Trophoblast cell (in vitro differentiated cells and primary cell): ENCODE results near the gene MIEF1.

ENCODE experiments used
- DNase-seq, 2 donors: peaks; one replicate each; pipeline ENCODE4 v3.0.0-alpha.2; 2016
- H2AFZ ChIP-seq: 2 replicates; pipeline ENCODE4 v1.6.1; 2013; ENCODE audit warnings: low read length, moderate library complexity, mild to moderate bottlenecking; ENCODE audit not compliant: insufficient read depth, poor library complexity
- H2AK5ac ChIP-seq: 2 replicates; pipeline ENCODE4 v1.6.1; 2013; ENCODE audit warnings: mild to moderate bottlenecking, low read length
- H2BK120ac ChIP-seq: 2 replicates; pipeline ENCODE4 v1.6.1; 2013; ENCODE audit warnings: low read length, mild to moderate bottlenecking, moderate library complexity; ENCODE audit not compliant: insufficient read depth, poor library complexity
- H2BK12ac ChIP-seq: 2 replicates; pipeline ENCODE4 v1.6.1; 2013; ENCODE audit warnings: mild to moderate bottlenecking, low read length, moderate library complexity
- H2BK5ac ChIP-seq: 2 replicates; pipeline ENCODE4 v1.6.1; 2013; ENCODE audit warnings: low read length, low read depth, moderate library complexity, mild to moderate bottlenecking; ENCODE audit not compliant: poor library complexity
- H3K14ac ChIP-seq: 2 replicates; pipeline ENCODE4 v1.6.1; 2013; ENCODE audit warnings: mild to moderate bottlenecking, low read length
- H3K18ac ChIP-seq: 2 replicates; pipeline ENCODE4 v1.6.1; 2013; ENCODE audit warnings: mild to moderate bottlenecking, low read length
- H3K23ac ChIP-seq: 2 replicates; pipeline ENCODE4 v1.6.1; 2013; ENCODE audit warnings: low read length
- H3K27ac ChIP-seq: 2 replicates; pipeline ENCODE4 v1.5.1; 2013; ENCODE audit warnings: low read depth, mild to moderate bottlenecking, inconsistent platforms, low read length, moderate library complexity
- H3K27me3 ChIP-seq: 2 replicates; pipeline ENCODE4 v1.6.1; 2013; ENCODE audit warnings: inconsistent platforms, mild to moderate bottlenecking, low read length, moderate library complexity; ENCODE audit not compliant: insufficient read depth
- H3K36me3 ChIP-seq, 2 experiments: 1 replicate in 1 of 2; 2 replicates in 1 of 2; pipeline ENCODE4 v1.6.1; 2013; ENCODE audit warnings: low read length in 2 of 2, mild to moderate bottlenecking in 2 of 2, moderate library complexity in 1 of 2; ENCODE audit not compliant: insufficient read depth in 2 of 2, control insufficient read depth in 1 of 2
- H3K4ac ChIP-seq: 2 replicates; pipeline ENCODE4 v1.6.1; 2013; ENCODE audit warnings: low read depth, mild to moderate bottlenecking, low read length, moderate library complexity
- H3K4me1 ChIP-seq, 2 experiments: 1 replicate in 1 of 2; 2 replicates in 1 of 2; pipeline ENCODE4 v1.6.1; 2013; ENCODE audit warnings: low read length in 2 of 2, mild to moderate bottlenecking in 2 of 2, moderate library complexity in 1 of 2; ENCODE audit not compliant: insufficient read depth in 2 of 2, control insufficient read depth in 1 of 2
- H3K4me2 ChIP-seq: 2 replicates; pipeline ENCODE4 v1.6.1; 2013; ENCODE audit warnings: inconsistent platforms, mild to moderate bottlenecking, low read length, moderate library complexity
- H3K4me3 ChIP-seq: 2 replicates; pipeline ENCODE4 v1.5.1; 2013; ENCODE audit warnings: mild to moderate bottlenecking, low read depth, low read length, inconsistent platforms
- H3K79me1 ChIP-seq: one replicate; pipeline ENCODE4 v1.6.1; 2013; ENCODE audit warnings: low read length
- H3K79me2 ChIP-seq: 2 replicates; pipeline ENCODE4 v1.6.1; 2013; ENCODE audit warnings: low read length, mild to moderate bottlenecking; ENCODE audit not compliant: control insufficient read depth, insufficient read depth, poor library complexity
- H3K9ac ChIP-seq: 2 replicates; pipeline ENCODE4 v1.6.1; 2013; ENCODE audit warnings: mild to moderate bottlenecking, low read length
- H3K9me3 ChIP-seq: 2 replicates; pipeline ENCODE4 v1.6.1; 2013; ENCODE audit warnings: low read depth, mild to moderate bottlenecking, control low read depth, inconsistent platforms, low read length; ENCODE audit not compliant: insufficient read depth
- H4K12ac ChIP-seq: 2 replicates; pipeline ENCODE4 v1.6.1; 2013; ENCODE audit warnings: low read depth, mild to moderate bottlenecking, low read length, moderate library complexity
- H4K8ac ChIP-seq: 2 replicates; pipeline ENCODE4 v1.6.1; 2013; ENCODE audit warnings: low read depth, mild to moderate bottlenecking, low read length, moderate library complexity
- H4K91ac ChIP-seq: one replicate; pipeline ENCODE4 v1.6.1; 2013; ENCODE audit warnings: low read depth, mild to moderate bottlenecking, low read length, moderate library complexity
- WGBS: extraction: QIAGEN DNeasy Blood & Tissue Kit; methylation state at CpG from one replicate; pipeline ENCODE4 v1.1.7; 2013; ENCODE audit warnings: missing lambda C conversion rate; ENCODE audit not compliant: insufficient read length, insufficient coverage; ENCODE audit errors: extremely low coverage; 5-methylcytosine and 5-hydroxymethylcytosine counted together

The MIEF1 gene

DNA sequence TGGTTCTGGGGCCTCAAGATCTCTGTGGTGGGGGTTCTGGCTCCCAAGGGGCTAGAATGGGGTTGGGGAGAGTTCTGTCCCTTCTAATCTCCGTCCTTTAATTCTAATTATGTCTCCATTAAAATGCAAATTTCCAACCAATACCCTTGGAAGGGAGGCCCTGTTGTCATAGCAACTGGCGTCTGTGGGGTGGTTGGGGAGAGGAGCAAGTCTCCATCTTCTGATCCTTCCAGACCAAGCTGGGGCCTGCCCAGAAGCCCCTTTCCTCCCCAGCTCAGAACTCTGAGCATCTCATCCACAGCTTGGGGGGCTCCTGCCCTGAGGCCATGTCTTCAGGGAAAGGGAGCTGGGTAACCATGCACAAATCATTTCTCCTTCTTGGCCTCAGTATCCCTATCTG lies 35.9 kb downstream of the MIEF1 start:
- Histone ChIP-seq H3K27ac (no peak overlapping the region), H4K12ac (no peak overlapping the region), H3K4ac (no peak overlapping the region), H3K14ac (no peak overlapping the region), H3K18ac (no peak overlapping the region), H2BK120ac (no peak overlapping the region), H3K23ac (no peak overlapping the region), H3K79me1 (no peaks in the 10 kb centered on the region), H3K9ac (no peak overlapping the region), H4K8ac (no peak overlapping the region), H3K27me3 (no peaks in the 10 kb centered on the region), H3K4me2 (no peak overlapping the region), H3K9me3 (peaks cover 2% of the 10 kb centered on the region), H2BK12ac (no peak overlapping the region), H2BK5ac (no peak overlapping the region), H3K4me3 (no peak overlapping the region), H3K79me2 (no peaks in the 10 kb centered on the region), H4K91ac (no peak overlapping the region), H2AFZ (no peak overlapping the region), H3K4me1 (peaks cover 4 to 7% of the 10 kb centered on the region in 2 experiments), H3K36me3 (no peaks in the 10 kb centered on the region), H2AK5ac (no peak overlapping the region)
- no CpG with 5 or more reads among the region's 2 CpGs for WGBS
- DNase-seq, result no peak

DNA sequence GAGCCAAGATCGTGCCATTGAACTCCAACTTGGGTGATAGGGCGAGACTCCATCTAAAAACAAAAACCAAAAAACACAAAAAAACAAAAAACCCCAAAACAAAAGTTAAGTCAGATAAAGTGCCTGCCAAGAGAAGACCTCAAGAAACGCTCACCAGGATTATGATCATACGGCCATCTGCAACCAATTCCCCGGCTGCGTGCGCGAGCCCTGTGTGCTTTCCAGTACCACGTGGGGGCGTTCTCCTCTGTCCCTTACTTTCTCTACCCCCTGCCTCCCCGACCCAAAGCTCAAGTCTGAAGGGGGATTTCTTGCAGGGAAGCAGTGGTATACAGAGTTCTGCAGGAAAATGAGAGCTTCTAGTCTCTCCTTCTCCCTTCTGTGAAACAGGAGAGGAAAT lies 41.0 kb downstream of the MIEF1 start:
- Histone ChIP-seq H3K18ac (no peak overlapping the region), H3K14ac (no peak overlapping the region), H3K4me3 (no peak overlapping the region), H3K27me3 (no peaks in the 10 kb centered on the region), H3K23ac (no peak overlapping the region), H3K79me1 (no peaks in the 10 kb centered on the region), H2BK5ac (no peak overlapping the region), H3K4ac (no peak overlapping the region), H4K12ac (no peak overlapping the region), H2BK12ac (no peak overlapping the region), H3K4me2 (no peak overlapping the region), H4K91ac (no peak overlapping the region), H3K9me3 (peaks cover 2% of the 10 kb centered on the region), H3K79me2 (no peaks in the 10 kb centered on the region), H3K36me3 (no peaks in the 10 kb centered on the region), H2BK120ac (no peak overlapping the region), H2AFZ (no peak overlapping the region), H3K4me1 (no peaks in the 10 kb centered on the region), H2AK5ac (no peak overlapping the region), H4K8ac (no peak overlapping the region), H3K9ac (no peak overlapping the region), H3K27ac (no peak overlapping the region)
- DNase-seq, result no peak
- WGBS, result no CpG with 5 or more reads among the region's 11 CpGs

DNA sequence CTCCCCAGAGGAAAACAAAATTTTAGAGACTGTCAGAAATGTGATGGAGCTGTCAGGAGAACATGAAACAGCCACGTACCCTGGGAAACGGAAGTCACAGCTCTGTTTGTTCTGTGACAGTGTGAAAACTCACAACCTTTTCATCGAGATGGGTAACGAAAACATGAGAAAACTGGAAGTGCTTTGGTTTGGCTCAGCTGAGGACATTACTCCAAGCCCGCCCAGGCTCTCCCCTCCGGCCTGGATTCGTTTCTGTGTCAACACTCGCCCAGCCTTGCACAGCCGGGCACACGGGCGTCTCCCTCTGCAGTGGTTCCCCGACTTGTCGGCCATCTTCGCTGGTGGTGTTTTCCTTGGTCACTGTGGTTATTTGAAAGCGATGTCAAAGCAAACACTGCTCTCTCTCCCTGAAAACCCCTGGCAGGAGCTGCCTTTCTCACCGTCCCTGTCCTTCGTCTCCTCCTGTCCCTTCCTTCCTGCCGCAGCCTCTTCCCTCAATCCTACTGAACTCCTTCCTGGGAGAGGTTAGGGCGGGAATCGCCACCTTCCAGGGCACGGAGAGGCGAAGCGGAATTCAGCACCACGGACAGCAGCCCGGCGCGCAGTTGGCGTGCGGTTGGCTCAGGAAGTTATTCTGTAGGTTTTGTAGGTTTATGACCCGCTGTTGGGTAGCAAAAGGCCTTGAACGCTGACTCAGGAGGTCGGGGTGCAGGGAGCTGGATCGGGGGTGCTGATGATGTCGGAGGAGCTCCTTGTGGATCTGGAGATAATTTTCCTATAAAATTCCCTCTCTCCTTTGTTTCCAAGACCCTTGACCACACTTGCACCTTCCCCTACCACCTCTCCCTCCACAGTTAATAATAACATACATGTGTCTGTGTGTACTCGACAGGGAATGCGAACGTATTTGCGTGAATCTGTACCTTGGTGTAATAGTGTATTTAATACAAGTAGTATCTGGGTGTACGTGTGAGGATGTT lies 43.6 kb downstream of the MIEF1 start:
- Histone ChIP-seq H3K27ac (no peak overlapping the region), H3K4me2 (no peak overlapping the region), H3K18ac (no peak overlapping the region), H2AFZ (no peak overlapping the region), H2BK120ac (no peak overlapping the region), H2AK5ac (no peak overlapping the region), H3K9me3 (peaks cover 2% of the 10 kb centered on the region), H3K36me3 (no peaks in the 10 kb centered on the region), H3K27me3 (no peaks in the 10 kb centered on the region), H3K4me1 (no peaks in the 10 kb centered on the region), H2BK5ac (no peak overlapping the region), H3K9ac (no peak overlapping the region), H4K8ac (no peak overlapping the region), H4K12ac (no peak overlapping the region), H4K91ac (no peak overlapping the region), H3K23ac (no peak overlapping the region), H3K79me1 (no peaks in the 10 kb centered on the region), H3K14ac (no peak overlapping the region), H2BK12ac (no peak overlapping the region), H3K79me2 (no peaks in the 10 kb centered on the region), H3K4me3 (no peak overlapping the region), H3K4ac (no peak overlapping the region)
- DNase-seq, result peak in 1 of 2 donors; percentile 75
- no CpG with 5 or more reads among the region's 39 CpGs for WGBS

DNA sequence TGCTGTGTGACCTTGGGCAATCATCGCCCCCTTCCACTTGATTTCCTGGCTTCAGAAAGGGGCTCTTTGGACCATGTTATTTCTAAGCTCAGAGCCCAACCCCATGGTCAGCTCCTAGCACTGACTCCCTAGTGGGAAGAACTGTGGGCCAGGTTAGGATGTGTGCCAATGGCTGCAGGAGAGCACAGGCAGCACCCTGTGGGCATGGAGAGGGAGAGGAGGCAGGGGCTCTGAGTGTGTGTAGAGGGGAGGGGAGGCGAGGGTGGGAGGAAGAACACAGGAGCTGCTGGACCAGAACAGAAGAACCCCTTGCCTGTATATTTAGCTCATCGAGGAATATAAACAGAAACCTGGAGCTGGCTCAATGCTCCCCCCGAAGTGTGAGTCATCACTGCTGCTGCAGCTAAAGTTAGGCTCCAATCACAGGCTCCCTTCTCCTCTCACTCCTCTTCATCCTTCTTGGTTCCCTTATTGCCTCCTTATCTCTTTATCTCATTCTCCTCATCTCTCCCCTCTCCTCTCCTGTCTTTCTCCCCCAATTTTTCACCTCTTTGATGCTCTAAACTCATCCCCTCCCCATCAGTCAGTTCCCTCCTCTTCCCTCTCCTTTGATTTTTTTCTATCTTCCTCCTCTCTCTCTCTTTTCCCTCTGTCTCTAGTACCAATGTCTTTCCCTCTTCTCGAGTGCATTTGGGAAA lies 44.9 kb downstream of the MIEF1 start:
- no peak overlapping the region for H2BK12ac ChIP-seq
- no CpG with 5 or more reads among the region's 5 CpGs for WGBS
- no peak overlapping the region for H4K91ac ChIP-seq
- no peaks in the 10 kb centered on the region for H3K9me3 ChIP-seq
- no peaks in the 10 kb centered on the region for H3K4me1 ChIP-seq
- no peaks in the 10 kb centered on the region for H3K36me3 ChIP-seq
- no peak overlapping the region for H3K9ac ChIP-seq
- H3K79me2 ChIP-seq, result no peaks in the 10 kb centered on the region
- H2AFZ ChIP-seq, result no peak overlapping the region
- H3K79me1 ChIP-seq, result no peaks in the 10 kb centered on the region
- H4K12ac ChIP-seq, result no peak overlapping the region
- H3K18ac ChIP-seq, result no peak overlapping the region
- H3K4me2 ChIP-seq, result no peak overlapping the region
- H3K27me3 ChIP-seq, result no peaks in the 10 kb centered on the region
- no peak overlapping the region for H2BK120ac ChIP-seq
- no peak overlapping the region for H3K27ac ChIP-seq
- DNase-seq, result no peak
- no peak overlapping the region for H2AK5ac ChIP-seq
- H2BK5ac ChIP-seq, result no peak overlapping the region
- no peak overlapping the region for H3K23ac ChIP-seq
- H3K4me3 ChIP-seq, result no peak overlapping the region
- no peak overlapping the region for H3K4ac ChIP-seq
- H3K14ac ChIP-seq, result no peak overlapping the region
- H4K8ac ChIP-seq, result no peak overlapping the region
